ENCODE measurements around the gene FARP2.
"Not testable (repeated sequence)": the region's sequence is repeated elsewhere in the genome, so short reads cannot be mapped to it uniquely, and the experiment has no call there.

Gene FARP2

GRCh38 chr2:241372361-241372992 lies 16.4 kb downstream of the FARP2 start:
- Mint-ChIP-seq H3K4me3 (no peak overlapping the region), H3K36me3 (peaks cover 3% of the 10 kb centered on the region), H3K27me3 (no peaks in the 10 kb centered on the region), H3K4me1 (ENCODE audit: low read depth) (peaks cover 5% of the 10 kb centered on the region), H3K27ac (no peak overlapping the region), H3K9me3 (ENCODE audit: low read depth) (no peaks in the 10 kb centered on the region)

- peaks cover 5% of the 10 kb centered on the region for H3K4me1 Mint-ChIP-seq (ENCODE audit: low read depth)
- no peak overlapping the region for H3K27ac Mint-ChIP-seq
- no peak overlapping the region for H3K4me3 Mint-ChIP-seq
- peaks cover 3% of the 10 kb centered on the region for H3K36me3 Mint-ChIP-seq
- no peaks in the 10 kb centered on the region for H3K27me3 Mint-ChIP-seq
- H3K9me3 Mint-ChIP-seq (ENCODE audit: low read depth), result no peaks in the 10 kb centered on the region
Observed at GRCh38 chr2:241373446-241373845, 17.4 kb downstream of the FARP2 start.

GRCh38 chr2:241373906-241374305 lies 17.8 kb downstream of the FARP2 start:
- H3K27ac Mint-ChIP-seq; H3K27me3 Mint-ChIP-seq; H3K4me1 Mint-ChIP-seq (ENCODE audit: low read depth); H3K36me3 Mint-ChIP-seq; H3K9me3 Mint-ChIP-seq (ENCODE audit: low read depth); H3K4me3 Mint-ChIP-seq: not testable (repeated sequence)

GRCh38 chr2:241375300-241375699 lies 19.2 kb downstream of the FARP2 start:
- Mint-ChIP-seq H3K36me3 (peaks cover 6% of the 10 kb centered on the region), H3K27ac (no peak overlapping the region), H3K9me3 (ENCODE audit: low read depth) (no peaks in the 10 kb centered on the region), H3K4me3 (no peak overlapping the region), H3K27me3 (no peaks in the 10 kb centered on the region), H3K4me1 (ENCODE audit: low read depth) (peaks cover 3% of the 10 kb centered on the region)

GRCh38 chr2:241376808-241377207 lies 20.7 kb downstream of the FARP2 start:
- peaks cover 3% of the 10 kb centered on the region for H3K4me1 Mint-ChIP-seq (ENCODE audit: low read depth)
- peaks cover 6% of the 10 kb centered on the region for H3K36me3 Mint-ChIP-seq
- no peak overlapping the region for H3K27ac Mint-ChIP-seq
- H3K27me3 Mint-ChIP-seq, result no peaks in the 10 kb centered on the region
- H3K9me3 Mint-ChIP-seq (ENCODE audit: low read depth), result no peaks in the 10 kb centered on the region
- H3K4me3 Mint-ChIP-seq, result no peak overlapping the region

- peaks cover 12% of the 10 kb centered on the region for H3K36me3 Mint-ChIP-seq
- no peak overlapping the region for H3K4me3 Mint-ChIP-seq
- H3K4me1 Mint-ChIP-seq (ENCODE audit: low read depth), result peaks cover 3% of the 10 kb centered on the region
- no peaks in the 10 kb centered on the region for H3K27me3 Mint-ChIP-seq
- no peak overlapping the region for H3K27ac Mint-ChIP-seq
- no peaks in the 10 kb centered on the region for H3K9me3 Mint-ChIP-seq (ENCODE audit: low read depth)
Observed at GRCh38 chr2:241378816-241379215, 22.7 kb downstream of the FARP2 start.

- Mint-ChIP-seq H3K4me3 (no peak overlapping the region), H3K27ac (no peak overlapping the region), H3K9me3 (ENCODE audit: low read depth) (no peaks in the 10 kb centered on the region), H3K36me3 (peaks cover 12% of the 10 kb centered on the region), H3K27me3 (no peaks in the 10 kb centered on the region), H3K4me1 (ENCODE audit: low read depth) (peaks cover 3% of the 10 kb centered on the region)
Observed at GRCh38 chr2:241379481-241380480, 23.7 kb downstream of the FARP2 start.

GRCh38 chr2:241381872-241382271 lies 25.8 kb downstream of the FARP2 start:
- no peaks in the 10 kb centered on the region for H3K9me3 Mint-ChIP-seq (ENCODE audit: low read depth)
- no peak overlapping the region for H3K4me3 Mint-ChIP-seq
- H3K27me3 Mint-ChIP-seq, result no peaks in the 10 kb centered on the region
- peaks cover 20% of the 10 kb centered on the region for H3K36me3 Mint-ChIP-seq
- no peaks in the 10 kb centered on the region for H3K4me1 Mint-ChIP-seq (ENCODE audit: low read depth)
- H3K27ac Mint-ChIP-seq, result no peak overlapping the region

GRCh38 chr2:241385450-241385849 lies 29.4 kb downstream of the FARP2 start:
- H3K4me3 Mint-ChIP-seq; H3K27ac Mint-ChIP-seq; H3K4me1 Mint-ChIP-seq (ENCODE audit: low read depth); H3K9me3 Mint-ChIP-seq (ENCODE audit: low read depth); H3K27me3 Mint-ChIP-seq: not testable (repeated sequence)
- peaks cover 24% of the 10 kb centered on the region for H3K36me3 Mint-ChIP-seq

GRCh38 chr2:241386519-241386918 lies 30.4 kb downstream of the FARP2 start:
- no peak overlapping the region for H3K4me3 Mint-ChIP-seq
- H3K4me1 Mint-ChIP-seq (ENCODE audit: low read depth), result peaks cover 3% of the 10 kb centered on the region
- H3K36me3 Mint-ChIP-seq, result peaks cover 24% of the 10 kb centered on the region
- H3K27me3 Mint-ChIP-seq, result no peaks in the 10 kb centered on the region
- no peak overlapping the region for H3K27ac Mint-ChIP-seq
- H3K9me3 Mint-ChIP-seq (ENCODE audit: low read depth), result no peaks in the 10 kb centered on the region

- no peaks in the 10 kb centered on the region for H3K9me3 Mint-ChIP-seq (ENCODE audit: low read depth)
- no peaks in the 10 kb centered on the region for H3K27me3 Mint-ChIP-seq
- no peak overlapping the region for H3K4me3 Mint-ChIP-seq
- H3K4me1 Mint-ChIP-seq (ENCODE audit: low read depth), result peaks cover 3% of the 10 kb centered on the region
- peaks cover 20% of the 10 kb centered on the region for H3K36me3 Mint-ChIP-seq
- no peak overlapping the region for H3K27ac Mint-ChIP-seq
Observed at GRCh38 chr2:241389697-241390096, 33.6 kb downstream of the FARP2 start.

- Mint-ChIP-seq H3K36me3 (peaks cover 25% of the 10 kb centered on the region), H3K4me1 (ENCODE audit: low read depth) (peaks cover 3% of the 10 kb centered on the region), H3K27me3 (no peaks in the 10 kb centered on the region), H3K27ac (no peak overlapping the region), H3K9me3 (ENCODE audit: low read depth) (no peaks in the 10 kb centered on the region), H3K4me3 (no peak overlapping the region)
Observed at GRCh38 chr2:241390301-241391206, 34.5 kb downstream of the FARP2 start.

GRCh38 chr2:241391892-241392665 lies 36.0 kb downstream of the FARP2 start:
- H3K27ac Mint-ChIP-seq, result no peak overlapping the region
- H3K9me3 Mint-ChIP-seq (ENCODE audit: low read depth), result no peaks in the 10 kb centered on the region
- H3K27me3 Mint-ChIP-seq, result no peaks in the 10 kb centered on the region
- peaks cover 3% of the 10 kb centered on the region for H3K4me1 Mint-ChIP-seq (ENCODE audit: low read depth)
- H3K36me3 Mint-ChIP-seq, result peaks cover 16% of the 10 kb centered on the region
- no peak overlapping the region for H3K4me3 Mint-ChIP-seq

- not testable (repeated sequence) for H3K27ac Mint-ChIP-seq; H3K4me1 Mint-ChIP-seq (ENCODE audit: low read depth); H3K27me3 Mint-ChIP-seq; H3K9me3 Mint-ChIP-seq (ENCODE audit: low read depth); H3K4me3 Mint-ChIP-seq
- peaks cover 18% of the 10 kb centered on the region for H3K36me3 Mint-ChIP-seq
Observed at GRCh38 chr2:241392753-241393152, 36.7 kb downstream of the FARP2 start.

Data from activated naive CD8-positive, alpha-beta T cell (primary cell).